Measurements from ENCODE around the gene LRRC15. TPM values are rescaled to one million over a fixed set of nuclear protein-coding genes. Genes with fewer than 3 reads are reported as not detected.

LRRC15 gene
- total RNA-seq, 1 donor from 2014 or later = not detected

DNA sequence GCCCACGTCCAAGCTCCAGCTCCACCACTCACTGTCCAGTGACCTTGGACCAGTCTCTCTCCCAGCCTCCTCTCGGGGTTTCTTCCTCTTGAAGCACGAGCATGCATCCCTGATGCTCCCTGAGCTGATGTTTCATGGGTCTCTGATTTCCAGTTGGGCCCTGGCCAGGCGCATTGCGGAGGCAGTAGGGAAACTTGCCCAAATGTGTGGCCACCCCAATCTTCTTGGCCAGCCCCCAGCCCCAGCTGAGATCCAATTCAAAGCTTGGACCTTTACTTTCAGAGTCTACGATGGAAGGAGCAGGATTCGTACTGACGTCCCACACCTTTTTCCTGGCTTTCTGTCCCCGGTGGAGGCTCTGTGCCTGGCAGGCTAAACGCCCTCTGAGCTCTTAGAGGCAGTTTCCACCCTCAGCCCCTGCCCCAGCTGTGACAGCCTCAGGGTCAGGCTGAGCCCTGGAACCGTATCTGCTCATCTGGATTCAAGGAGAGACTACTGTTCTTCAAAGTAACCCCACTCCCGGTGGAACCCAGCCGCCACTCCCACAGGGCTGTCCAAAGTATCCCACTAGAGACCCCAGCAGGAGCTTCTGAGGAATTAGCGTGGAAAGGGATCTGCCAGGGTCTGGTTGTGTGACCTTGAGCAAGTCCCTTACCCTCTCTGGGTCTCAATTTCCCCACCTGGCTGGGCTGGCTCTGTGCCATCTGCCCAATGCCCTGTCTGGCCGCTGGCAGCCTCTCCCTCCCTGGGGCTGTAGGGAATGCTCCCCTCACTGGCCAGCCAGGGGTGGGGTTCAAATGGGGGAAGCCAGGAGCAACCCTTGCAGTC, 55.8 kb downstream of the LRRC15 start:
- Mint-ChIP-seq H3K27me3 (ENCODE audit: unreplicated experiment) (peaks cover 18% of the 10 kb centered on the region), H3K4me1 (ENCODE audit: unreplicated experiment) (peaks cover 42% of the 10 kb centered on the region), H3K4me3 (ENCODE audit: unreplicated experiment) (no peak overlapping the region), H3K27ac (ENCODE audit: unreplicated experiment) (no peak overlapping the region), H3K36me3 (ENCODE audit: low read depth, unreplicated experiment) (peaks cover 6% of the 10 kb centered on the region), H3K9me3 (ENCODE audit: unreplicated experiment) (peaks cover under 1% of the 10 kb centered on the region)
- DNase-seq (ENCODE audit: low spot score) = no peak
- TF ChIP-seq, protein P1, sequence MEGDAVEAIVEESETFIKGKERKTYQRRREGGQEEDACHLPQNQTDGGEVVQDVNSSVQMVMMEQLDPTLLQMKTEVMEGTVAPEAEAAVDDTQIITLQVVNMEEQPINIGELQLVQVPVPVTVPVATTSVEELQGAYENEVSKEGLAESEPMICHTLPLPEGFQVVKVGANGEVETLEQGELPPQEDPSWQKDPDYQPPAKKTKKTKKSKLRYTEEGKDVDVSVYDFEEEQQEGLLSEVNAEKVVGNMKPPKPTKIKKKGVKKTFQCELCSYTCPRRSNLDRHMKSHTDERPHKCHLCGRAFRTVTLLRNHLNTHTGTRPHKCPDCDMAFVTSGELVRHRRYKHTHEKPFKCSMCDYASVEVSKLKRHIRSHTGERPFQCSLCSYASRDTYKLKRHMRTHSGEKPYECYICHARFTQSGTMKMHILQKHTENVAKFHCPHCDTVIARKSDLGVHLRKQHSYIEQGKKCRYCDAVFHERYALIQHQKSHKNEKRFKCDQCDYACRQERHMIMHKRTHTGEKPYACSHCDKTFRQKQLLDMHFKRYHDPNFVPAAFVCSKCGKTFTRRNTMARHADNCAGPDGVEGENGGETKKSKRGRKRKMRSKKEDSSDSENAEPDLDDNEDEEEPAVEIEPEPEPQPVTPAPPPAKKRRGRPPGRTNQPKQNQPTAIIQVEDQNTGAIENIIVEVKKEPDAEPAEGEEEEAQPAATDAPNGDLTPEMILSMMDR (IDR thresholded peaks at IDR 0.05; ENCODE audit: unreplicated experiment) = no peak

DNA sequence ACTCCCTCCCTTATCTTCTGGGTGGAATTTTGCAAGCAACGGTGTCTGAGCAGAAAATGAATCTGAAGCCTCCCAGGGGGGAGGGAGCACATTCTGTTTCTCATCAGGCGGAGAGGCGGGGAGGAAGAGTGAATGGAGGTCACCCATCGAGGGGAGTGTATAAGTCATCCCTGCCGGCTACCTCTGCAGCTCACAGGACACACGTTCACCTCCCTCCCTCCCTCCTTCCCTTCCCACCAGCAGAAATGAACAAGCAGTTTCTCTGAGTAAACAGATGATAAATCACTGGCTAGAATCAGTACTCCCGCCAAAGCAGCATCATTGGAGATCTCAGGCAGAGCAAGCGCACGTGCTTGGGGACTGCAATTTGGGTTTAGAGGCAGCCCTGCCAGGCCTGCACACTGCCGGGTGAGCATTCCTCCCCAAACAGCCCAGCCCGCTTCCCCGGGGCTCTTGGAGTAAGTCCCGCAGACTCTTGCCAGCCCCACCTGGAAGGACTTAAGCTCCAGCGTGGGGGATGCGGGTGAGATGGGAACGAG, 56.7 kb downstream of the LRRC15 start:
- Mint-ChIP-seq H3K27ac (ENCODE audit: unreplicated experiment) (no peak overlapping the region), H3K27me3 (ENCODE audit: unreplicated experiment) (peaks cover 18% of the 10 kb centered on the region), H3K36me3 (ENCODE audit: low read depth, unreplicated experiment) (peaks cover 5% of the 10 kb centered on the region), H3K4me1 (ENCODE audit: unreplicated experiment) (peaks cover 49% of the 10 kb centered on the region), H3K9me3 (ENCODE audit: unreplicated experiment) (no peaks in the 10 kb centered on the region), H3K4me3 (ENCODE audit: unreplicated experiment) (no peak overlapping the region)
- TF ChIP-seq, protein P1 (IDR thresholded peaks at IDR 0.05; ENCODE audit: unreplicated experiment) = no peak
- no peak for DNase-seq (ENCODE audit: low spot score)

DNA sequence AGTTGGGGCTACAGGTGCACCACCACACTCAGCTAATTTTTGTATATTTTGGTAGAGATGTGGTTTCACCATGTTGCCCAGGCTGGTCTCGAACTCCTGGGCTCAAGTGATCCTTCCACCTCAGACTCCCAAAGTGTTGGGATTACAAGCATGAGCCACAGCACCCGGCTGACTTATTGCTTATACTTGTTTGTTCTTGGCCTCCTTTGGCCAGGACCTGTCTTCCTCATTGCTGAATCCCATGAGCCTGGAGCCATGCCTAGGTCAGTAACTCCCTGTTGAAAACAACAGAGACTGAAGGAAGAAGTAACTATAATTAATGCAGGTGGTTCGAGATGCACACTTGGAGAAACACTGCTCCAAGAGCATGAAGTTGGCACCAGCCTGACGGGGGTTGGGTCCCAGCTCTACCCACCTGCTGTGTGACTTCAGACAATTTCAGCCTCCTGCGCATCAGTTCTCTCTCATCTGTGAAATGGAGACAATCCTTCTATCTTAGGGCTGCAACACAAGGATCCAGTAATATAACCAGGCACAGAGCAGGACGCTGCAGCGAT, 57.3 kb downstream of the LRRC15 start:
- no peak overlapping the region for H3K4me3 Mint-ChIP-seq (ENCODE audit: unreplicated experiment)
- no peaks in the 10 kb centered on the region for H3K9me3 Mint-ChIP-seq (ENCODE audit: unreplicated experiment)
- peaks cover 55% of the 10 kb centered on the region for H3K4me1 Mint-ChIP-seq (ENCODE audit: unreplicated experiment)
- H3K36me3 Mint-ChIP-seq (ENCODE audit: low read depth, unreplicated experiment) = no peaks in the 10 kb centered on the region
- H3K27me3 Mint-ChIP-seq (ENCODE audit: unreplicated experiment) = peaks cover 17% of the 10 kb centered on the region
- no peak overlapping the region for H3K27ac Mint-ChIP-seq (ENCODE audit: unreplicated experiment)
- DNase-seq (ENCODE audit: low spot score) = no peak
- TF ChIP-seq, protein P1 (IDR thresholded peaks at IDR 0.05; ENCODE audit: unreplicated experiment) = no peak

DNA sequence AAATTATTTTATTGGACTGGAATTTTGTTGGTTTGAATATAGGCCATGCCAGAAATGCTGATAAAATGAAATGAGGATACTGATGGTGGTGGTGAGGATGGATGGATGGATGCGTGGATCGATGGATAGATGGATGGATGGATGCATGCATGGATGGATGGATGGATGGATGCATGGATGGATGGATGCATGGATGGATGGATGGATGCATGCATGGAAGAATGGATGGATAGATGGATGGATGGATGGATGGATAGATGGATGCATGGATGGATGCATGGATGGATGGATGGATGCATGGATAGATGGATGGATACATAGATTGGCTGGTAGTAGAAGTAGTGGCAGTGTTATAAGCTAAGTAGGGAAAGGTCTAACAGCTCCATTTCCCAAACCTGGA, 58.5 kb downstream of the LRRC15 start:
- Mint-ChIP-seq H3K27me3 (ENCODE audit: unreplicated experiment) (peaks cover 13% of the 10 kb centered on the region), H3K4me3 (ENCODE audit: unreplicated experiment) (no peak overlapping the region), H3K36me3 (ENCODE audit: low read depth, unreplicated experiment) (no peaks in the 10 kb centered on the region), H3K4me1 (ENCODE audit: unreplicated experiment) (peaks cover 63% of the 10 kb centered on the region), H3K27ac (ENCODE audit: unreplicated experiment) (no peak overlapping the region), H3K9me3 (ENCODE audit: unreplicated experiment) (no peaks in the 10 kb centered on the region)
- TF ChIP-seq, protein P1 (IDR thresholded peaks at IDR 0.05; ENCODE audit: unreplicated experiment) = no peak
- no peak for DNase-seq (ENCODE audit: low spot score)
